WI38 (cell line): Measurements from ENCODE around the gene ZNF597.

ENCODE experiments used
- H3K4me3 ChIP-seq: 2 replicates; pipeline ENCODE4 v1.5.1; 2011; ENCODE audit warnings: low read depth, mild to moderate bottlenecking, control low read depth, low read length
- CTCF ChIP-seq: IDR thresholded peaks from 2 replicates; pipeline ENCODE4 v1.5.1; 2012; ENCODE audit warnings: low read depth, mild to moderate bottlenecking, control low read depth, low read length

Gene ZNF597

GRCh38 chr16:3472878-3473595 is 29.7 kb upstream of the ZNF597 start:
- H3K4me3 ChIP-seq, result no peak overlapping the region
- no peak for TF ChIP-seq CTCF

- no peak for TF ChIP-seq CTCF
These were observed 28.3 kb upstream of the ZNF597 start for GRCh38 chr16:3471518-3472176.

GRCh38 chr16:3470723-3471122 is 27.4 kb upstream of the ZNF597 start:
- no peak overlapping the region for H3K4me3 ChIP-seq
- no peak for TF ChIP-seq CTCF

More at GRCh38 chr16:3471518-3472176, 28.3 kb upstream of the ZNF597 start:
- H3K4me3 ChIP-seq, result no peak overlapping the region

GRCh38 chr16:3469736-3470135 is 26.4 kb upstream of the ZNF597 start:
- TF ChIP-seq CTCF, result no peak
- H3K4me3 ChIP-seq, result no peak overlapping the region

- no peak for TF ChIP-seq CTCF
- no peak overlapping the region for H3K4me3 ChIP-seq
These were observed 25.2 kb upstream of the ZNF597 start for GRCh38 chr16:3468501-3468900.

- TF ChIP-seq CTCF, result no peak
- no peak overlapping the region for H3K4me3 ChIP-seq
These were observed 24.6 kb upstream of the ZNF597 start for GRCh38 chr16:3467921-3468320.

GRCh38 chr16:3467182-3467581 is 23.9 kb upstream of the ZNF597 start:
- TF ChIP-seq CTCF, result no peak
- no peak overlapping the region for H3K4me3 ChIP-seq
